ENCODE measurements around the gene ZFAND5. TPM values are rescaled to one million over a fixed set of nuclear protein-coding genes. Genes with fewer than 3 reads are reported as not detected.
A peak's percentile ranks its signal among the peaks of the same experiment; 100 is the strongest.

The ZFAND5 gene
- polyA plus RNA-seq, 10 donors, result 123 to 168 (median 148) TPM

DNA sequence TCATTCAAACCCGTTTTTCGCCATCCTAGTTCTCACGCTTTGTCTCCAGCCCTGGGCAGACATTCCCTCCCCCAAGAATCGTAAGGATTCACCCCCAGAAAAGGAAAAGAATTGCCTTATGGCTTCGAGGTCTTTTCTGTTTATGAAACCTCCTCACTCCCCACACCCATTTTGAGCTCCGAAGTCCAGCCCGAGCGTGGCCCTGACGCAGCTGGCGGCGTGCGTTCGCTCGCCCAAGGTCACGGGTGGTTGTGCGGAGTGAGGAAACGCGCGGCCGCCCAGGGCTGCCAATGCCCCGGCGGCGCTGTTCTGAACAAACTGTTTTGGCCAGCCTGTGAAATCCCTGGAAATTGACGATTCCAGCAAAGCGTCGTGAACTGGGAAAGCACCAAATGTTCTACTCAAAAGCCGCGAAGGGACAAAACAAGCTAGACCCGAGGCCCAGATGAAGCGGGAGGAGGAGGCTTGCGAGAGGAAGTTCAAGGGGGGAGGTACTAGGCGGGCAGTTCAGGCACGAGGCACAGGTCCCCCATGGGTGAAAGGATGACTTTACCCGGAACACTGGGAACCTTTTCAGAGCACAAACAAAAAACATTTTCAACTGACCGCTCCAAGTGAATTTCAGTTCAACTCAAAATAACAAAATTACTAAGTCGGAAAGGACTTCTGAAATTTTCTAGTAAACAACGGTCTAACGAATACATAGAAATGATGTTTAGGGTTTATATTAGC lies 683 bp upstream of the ZFAND5 start:
- peak; percentile 75 to 95 (median 87) for DNase-seq

- peak; percentile 53 to 89 (median 63) for DNase-seq
Observed at GRCh38 chr9:72363908-72364678, 915 bp downstream of the ZFAND5 start.

DNA sequence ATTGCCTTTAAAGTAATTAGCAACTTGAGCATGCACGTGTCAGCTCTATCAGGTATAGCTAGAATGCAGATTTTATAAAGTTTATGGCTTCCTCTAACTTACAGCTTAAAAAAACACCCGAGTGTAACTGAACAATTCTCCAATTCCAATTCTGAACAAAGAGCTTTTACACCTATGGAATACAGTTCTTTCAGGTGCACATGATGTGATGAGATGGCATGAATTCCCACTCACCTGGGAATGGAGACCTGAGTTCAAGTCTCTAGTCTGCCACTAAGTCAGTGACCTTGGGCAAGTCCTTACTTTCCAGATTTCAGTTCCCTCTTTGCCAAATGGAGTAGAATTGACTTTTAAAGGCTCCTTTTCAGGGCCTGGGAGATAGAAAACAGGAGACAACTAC lies 1.8 kb downstream of the ZFAND5 start:
- DNase-seq, result peak in 2 of 3 donors; percentile 11 to 50

DNA sequence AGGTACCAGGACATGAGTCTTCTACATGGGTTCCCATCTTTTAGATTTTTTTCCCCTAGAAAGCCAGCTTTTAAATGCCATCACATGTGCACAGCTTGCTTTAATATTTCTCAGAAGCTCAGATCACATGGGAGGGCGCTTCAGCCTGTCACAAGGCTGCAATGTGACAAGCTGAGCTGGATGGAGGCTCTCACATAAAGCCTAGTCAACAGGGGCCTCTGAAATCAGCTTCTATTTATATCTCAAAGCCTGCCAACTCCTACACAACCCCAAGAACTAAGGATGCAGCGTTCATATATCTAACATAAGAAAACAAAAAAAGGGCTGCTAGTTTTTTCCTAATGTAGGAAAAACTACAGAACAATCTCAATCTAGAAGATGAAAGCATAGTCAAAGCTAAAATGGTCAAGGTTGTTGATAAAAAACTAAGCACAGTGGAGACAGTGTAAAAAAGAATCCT lies 2.3 kb downstream of the ZFAND5 start:
- DNase-seq, result peak; percentile 74 to 87 (median 83)

- DNase-seq, result no peak
Observed at GRCh38 chr9:72362118-72362531, 2.9 kb downstream of the ZFAND5 start.

GRCh38 chr9:72361217-72361616 lies 3.8 kb downstream of the ZFAND5 start:
- DNase-seq, result no peak

- DNase-seq, result no peak
Observed at GRCh38 chr9:72360324-72360723, 4.7 kb downstream of the ZFAND5 start.

- peak; percentile 55 to 78 (median 72) for DNase-seq
Observed at GRCh38 chr9:72356041-72356582, 8.9 kb downstream of the ZFAND5 start.

DNA sequence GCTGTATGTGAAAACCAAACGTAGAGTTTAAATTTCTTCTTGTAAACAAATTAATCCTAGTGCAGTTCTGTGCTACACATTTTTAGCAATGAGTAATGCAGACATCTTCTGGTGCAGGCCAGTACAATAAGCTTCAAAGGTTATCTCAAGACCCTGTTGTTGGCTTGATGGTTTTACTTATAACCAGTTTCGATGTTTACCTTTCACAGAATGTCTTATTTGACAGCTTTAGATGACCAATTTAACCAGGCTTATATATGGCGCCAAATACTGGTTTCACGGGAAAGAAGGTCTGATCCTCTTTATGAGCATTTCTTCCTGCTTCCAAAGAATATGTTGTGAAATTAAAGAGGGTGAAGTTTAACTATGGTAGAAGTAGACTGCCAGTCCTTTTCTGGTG lies 9.9 kb downstream of the ZFAND5 start:
- no peak for DNase-seq

- no peak for DNase-seq
Observed at GRCh38 chr9:72354704-72355103, 10.3 kb downstream of the ZFAND5 start.

DNA sequence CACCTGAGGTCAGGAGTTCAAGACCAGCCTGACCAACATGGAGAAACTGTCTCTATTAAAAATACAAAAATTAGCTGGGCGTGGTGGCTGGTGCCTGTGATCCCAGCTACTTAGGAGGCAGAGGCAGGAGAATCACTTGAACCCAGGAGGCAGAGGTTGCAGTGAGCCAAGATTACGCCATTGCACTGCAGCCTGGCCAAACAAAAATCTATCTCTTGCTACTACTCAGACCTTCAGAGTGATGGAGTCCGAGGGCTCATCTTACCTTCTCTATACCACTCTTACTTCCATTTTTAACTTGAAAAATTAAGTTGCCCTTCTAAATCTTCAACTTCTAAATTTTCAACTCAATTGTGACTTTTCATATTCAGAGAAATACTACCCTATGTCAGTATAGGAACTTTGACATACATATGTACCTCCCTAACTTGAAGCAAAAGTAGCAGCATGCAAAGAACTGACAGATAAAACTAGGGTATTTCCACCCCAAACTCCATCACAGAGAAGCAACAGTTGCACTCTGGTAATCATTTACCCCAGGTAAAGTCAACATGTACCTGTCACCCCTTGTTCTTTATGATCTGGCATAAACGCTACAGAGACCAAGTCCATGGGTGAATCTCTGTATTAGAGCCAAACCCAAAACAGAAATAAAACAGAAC lies 11.4 kb downstream of the ZFAND5 start:
- no peak for DNase-seq

DNA sequence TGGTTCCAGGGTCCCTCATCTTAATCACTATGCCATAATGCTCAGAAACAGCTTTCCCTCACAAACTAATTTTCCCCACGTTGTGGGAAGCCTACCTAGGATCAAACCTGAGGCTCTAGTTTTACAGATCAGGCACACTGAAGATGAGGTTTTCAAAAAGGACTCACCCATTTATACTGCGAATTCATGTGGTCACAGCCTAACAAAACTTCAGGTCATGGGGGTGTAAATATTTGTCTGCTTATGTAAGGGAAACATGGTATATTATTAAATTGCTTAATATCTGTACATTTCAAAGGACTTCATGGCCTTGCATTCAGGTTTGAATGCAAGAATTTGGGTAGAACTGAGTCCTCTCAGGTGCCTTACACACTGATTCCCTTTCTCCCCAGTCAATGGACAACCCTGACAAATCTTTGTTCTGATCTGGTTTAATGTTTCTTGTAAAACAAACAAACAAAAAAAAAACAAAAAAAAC lies 12.1 kb downstream of the ZFAND5 start:
- DNase-seq, result no peak

DNA sequence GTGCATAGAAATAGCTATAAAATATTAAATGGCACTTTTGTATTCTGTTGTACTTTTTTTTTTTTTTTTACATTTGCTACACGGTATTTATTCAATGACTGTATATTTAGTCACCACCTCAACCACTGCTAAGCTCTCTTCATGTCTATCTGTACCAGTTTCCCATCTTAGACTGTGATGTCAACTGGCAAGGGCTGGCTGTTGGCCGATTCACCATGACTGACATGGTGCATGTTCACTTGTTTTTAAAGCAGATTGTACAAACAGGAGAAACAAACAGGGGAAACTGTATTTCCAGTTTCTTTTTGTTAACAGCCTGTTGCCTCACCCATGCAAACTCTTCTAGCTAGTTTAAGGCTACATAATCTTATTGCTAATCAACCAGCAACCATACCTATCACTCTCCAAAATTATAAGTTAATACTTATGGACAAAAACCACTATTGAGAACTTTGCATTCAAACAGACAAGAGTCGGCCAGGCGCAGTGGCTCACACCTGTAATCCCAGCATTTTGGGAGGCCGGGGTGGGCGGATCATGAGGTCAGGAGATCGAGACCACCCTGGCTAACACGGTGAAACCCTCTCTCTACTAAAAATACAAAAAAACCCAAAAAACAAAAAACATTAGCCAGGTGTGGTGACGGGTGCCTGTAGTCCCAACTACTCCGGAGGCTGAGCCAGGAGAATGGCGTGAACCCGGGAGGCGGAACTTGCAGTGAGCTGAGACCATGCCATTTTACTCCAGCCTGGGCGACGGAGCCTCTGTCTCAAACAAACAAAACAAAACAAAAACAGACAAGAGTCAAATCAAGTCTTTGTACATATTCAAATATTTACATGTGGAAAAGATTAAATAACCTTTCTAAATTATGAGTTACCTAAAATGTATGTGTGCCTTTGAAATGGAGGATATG lies 13.2 kb downstream of the ZFAND5 start:
- no peak for DNase-seq

- no peak for DNase-seq
Observed at GRCh38 chr9:72349911-72350310, 15.1 kb downstream of the ZFAND5 start.

DNA sequence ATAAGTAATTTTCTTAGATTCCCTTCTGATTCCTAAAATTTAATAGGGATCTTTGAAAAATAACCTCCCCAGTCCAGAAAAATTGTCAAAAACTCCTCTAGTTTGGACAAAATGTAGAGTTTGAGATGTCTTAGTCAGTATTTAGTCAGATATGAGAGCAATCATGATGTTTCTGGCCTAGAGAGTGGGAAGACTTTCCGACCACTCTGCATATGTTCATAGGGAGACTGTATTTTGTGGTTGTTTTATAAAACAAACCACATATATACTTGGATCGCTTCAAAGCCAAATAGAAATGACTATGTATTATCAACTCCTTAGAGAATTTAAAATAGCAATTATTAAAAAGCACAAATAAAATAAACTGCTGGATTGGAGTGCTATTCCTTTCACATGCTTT lies 15.8 kb downstream of the ZFAND5 start:
- DNase-seq, result no peak

DNA sequence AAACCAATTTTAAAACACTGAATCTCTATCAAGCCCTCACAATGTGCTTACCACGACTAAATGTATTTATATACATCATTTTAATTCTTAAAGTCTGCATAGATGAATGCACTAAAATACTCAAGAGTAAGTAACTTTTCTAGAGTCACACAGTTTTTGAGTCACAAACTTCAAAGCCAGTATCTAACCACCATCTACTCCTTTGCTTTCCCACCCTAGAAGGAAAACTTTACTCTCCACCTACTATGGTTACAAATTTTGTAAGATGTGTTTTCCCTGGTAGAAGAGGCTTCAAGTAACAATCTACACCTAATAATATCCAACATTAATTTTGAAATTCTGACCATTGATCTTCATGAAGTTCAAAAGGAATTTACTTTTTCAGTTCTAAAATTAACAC lies 18.7 kb downstream of the ZFAND5 start:
- DNase-seq, result no peak

DNA sequence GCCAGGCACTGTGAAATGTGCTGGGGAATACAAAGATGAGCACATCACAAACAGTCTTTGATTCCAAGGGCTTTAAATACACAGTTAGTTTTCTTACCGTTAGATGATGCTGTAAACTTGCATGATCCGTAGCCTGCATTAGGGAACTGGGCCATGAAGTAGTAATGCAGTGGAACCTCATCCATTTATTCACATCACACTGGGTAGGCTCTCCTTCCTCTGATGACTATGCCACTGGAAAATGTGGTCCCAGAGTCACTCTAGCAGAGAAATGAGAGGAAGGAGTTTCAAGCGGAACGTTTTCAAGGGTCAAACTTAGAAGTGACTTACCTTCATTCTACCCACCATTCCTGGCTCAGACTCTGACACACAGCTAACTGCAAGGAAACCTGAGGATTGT lies 26.4 kb downstream of the ZFAND5 start:
- no peak for DNase-seq

DNA sequence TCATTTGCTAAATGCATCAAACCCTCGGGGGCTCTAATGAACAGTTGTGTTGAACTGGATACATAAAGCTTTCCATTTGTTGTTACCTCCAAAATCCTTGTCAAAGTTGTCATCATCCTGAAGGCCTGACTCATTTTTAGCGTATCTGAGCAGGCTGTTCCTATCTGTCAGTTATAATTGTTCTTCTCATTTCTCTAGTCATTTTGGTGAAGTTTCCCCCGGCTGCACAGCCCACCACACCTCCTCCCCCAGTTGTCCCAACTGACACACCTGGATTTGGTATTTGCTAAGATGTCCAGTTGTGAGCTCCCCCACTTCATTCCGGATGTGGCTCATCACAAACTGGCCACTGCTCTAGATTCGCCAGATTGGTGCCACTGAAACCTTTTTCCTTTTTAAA lies 27.7 kb downstream of the ZFAND5 start:
- no peak for DNase-seq

- no peak for DNase-seq
Observed at GRCh38 chr9:72334658-72335337, 30.2 kb downstream of the ZFAND5 start.

DNA sequence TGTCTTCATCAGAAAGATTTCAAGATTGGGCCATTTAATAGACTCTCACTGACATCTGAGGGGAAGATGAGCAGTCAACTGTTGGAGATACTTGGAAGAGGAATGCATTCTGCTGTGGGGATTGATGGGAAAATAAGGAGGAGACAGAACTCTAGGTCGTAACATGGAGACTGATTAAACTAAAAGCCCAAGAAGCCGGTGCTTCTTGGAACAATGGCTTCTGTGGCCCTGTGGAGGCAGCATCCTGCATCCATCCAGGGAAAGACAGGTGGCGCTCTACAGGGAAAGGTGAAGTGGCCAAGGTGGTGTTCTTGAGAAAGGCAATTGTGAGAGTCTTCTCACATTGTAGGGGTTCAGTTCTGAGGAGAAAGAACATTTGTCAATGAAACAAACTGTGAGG lies 31.3 kb downstream of the ZFAND5 start:
- no peak for DNase-seq

Data from muscle of back (tissue), 11 donors.